ENCODE results near the gene FNBP1L.

The FNBP1L gene

DNA sequence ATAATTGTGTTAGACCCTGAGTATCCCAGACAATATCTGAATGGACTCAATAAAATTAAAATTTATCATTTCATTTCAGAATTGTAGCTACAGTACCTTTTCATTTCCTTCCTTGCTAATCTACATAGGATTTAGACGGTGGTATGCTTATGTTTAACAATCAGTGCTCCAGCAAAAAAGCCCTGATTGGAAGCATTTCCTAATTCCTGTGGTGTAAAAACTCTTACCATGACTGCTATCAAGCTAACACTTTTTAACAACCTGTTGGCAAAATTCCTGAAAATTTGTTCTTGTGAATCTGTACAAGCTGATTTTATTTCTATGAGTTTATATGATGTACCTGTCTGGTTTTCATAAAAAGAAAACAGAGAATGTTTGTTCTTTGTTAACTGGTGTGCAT is 5.2 kb upstream of the FNBP1L start:
- Histone ChIP-seq H3K27me3 (ENCODE audit: insufficient read depth, low read length) (no peaks in the 10 kb centered on the region), H3K9ac (ENCODE audit: low read depth, low read length) (no peak overlapping the region), H3K4me3 (ENCODE audit: low read length) (no peak overlapping the region), H3K36me3 (ENCODE audit: insufficient read depth, low read length) (no peaks in the 10 kb centered on the region), H3K9me3 (ENCODE audit: insufficient read depth, low read depth, low read length) (no peaks in the 10 kb centered on the region), H3K27ac (ENCODE audit: low read depth, low read length) (no peak overlapping the region), H3K4me1 (ENCODE audit: insufficient read depth, low read length) (peaks cover 14% of the 10 kb centered on the region)
- WGBS, result 77% methylated on average over 1 of the region's 1 CpG

DNA sequence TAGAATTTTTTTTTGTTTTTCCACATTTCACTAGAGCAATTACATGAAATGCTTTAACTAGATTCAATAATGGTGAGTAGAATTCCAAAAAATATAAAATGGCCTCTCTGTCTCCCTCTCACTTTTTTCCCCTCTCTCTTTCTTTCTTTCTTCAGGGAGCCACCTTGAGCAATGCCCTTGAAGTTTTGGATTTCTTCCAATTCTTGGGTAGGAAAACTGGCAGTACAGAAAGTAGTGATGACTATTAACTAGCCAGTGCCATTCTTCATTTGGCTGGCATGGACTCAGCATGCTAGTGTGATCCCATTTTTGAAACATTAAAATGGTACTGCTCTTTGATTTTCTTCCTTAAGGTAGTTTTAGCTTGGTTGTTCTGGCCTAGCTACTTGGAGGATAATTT is 4.5 kb upstream of the FNBP1L start:
- Histone ChIP-seq H3K9me3 (ENCODE audit: insufficient read depth, low read depth, low read length) (no peaks in the 10 kb centered on the region), H3K27me3 (ENCODE audit: insufficient read depth, low read length) (no peaks in the 10 kb centered on the region), H3K9ac (ENCODE audit: low read depth, low read length) (no peak overlapping the region), H3K4me3 (ENCODE audit: low read length) (no peak overlapping the region), H3K36me3 (ENCODE audit: insufficient read depth, low read length) (no peaks in the 10 kb centered on the region), H3K4me1 (ENCODE audit: insufficient read depth, low read length) (peaks cover 14% of the 10 kb centered on the region), H3K27ac (ENCODE audit: low read depth, low read length) (no peak overlapping the region)

DNA sequence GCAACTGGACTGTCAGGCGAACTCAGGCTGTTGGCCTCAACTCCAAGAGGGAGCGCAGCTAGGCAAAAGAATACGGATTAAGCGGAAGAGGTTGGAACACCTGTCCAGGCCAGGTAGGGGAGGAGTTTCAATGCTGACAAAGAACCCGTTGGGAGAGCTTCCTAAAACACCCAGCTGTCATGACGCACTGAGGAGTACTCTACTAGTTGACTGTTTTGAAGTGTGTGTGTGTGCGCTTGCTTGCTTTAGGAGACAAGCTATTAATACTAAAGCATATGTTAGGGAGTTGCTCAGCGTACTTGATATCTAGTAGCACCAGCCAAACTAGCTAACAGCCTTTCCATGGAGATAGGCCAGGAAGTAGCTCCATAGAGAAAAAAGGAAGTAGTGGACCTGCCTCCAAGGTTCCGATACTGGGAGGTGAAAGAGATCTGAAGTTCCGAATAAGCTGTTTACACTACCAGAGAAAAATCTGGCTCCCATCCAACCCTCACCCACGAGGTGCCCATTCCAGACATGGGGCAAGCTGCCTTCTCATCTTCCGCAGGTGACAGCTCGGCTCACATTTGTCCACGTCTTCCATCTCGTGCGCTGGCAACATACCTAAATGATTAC is 974 bp upstream of the FNBP1L start:
- Histone ChIP-seq H3K4me1 (ENCODE audit: insufficient read depth, low read length) (peaks cover 33% of the 10 kb centered on the region), H3K9me3 (ENCODE audit: insufficient read depth, low read depth, low read length) (no peaks in the 10 kb centered on the region), H3K4me3 (ENCODE audit: low read length) (peak overlapping the region; percentile 96)

GRCh38 chr1:93448292-93448982 is 519 bp downstream of the FNBP1L start:
- Histone ChIP-seq H3K9me3 (ENCODE audit: insufficient read depth, low read depth, low read length) (no peaks in the 10 kb centered on the region), H3K4me1 (ENCODE audit: insufficient read depth, low read length) (peaks cover 35% of the 10 kb centered on the region), H3K9ac (ENCODE audit: low read depth, low read length) (peak overlapping the region; percentile 97), H3K4me3 (ENCODE audit: low read length) (peak overlapping the region; percentile 96), H3K27me3 (ENCODE audit: insufficient read depth, low read length) (no peaks in the 10 kb centered on the region), H3K36me3 (ENCODE audit: insufficient read depth, low read length) (no peaks in the 10 kb centered on the region), H3K27ac (ENCODE audit: low read depth, low read length) (peak overlapping the region; percentile 94)
- WGBS, result under 1% methylated on average over 77 of the region's 77 CpGs

More for the DNA sequence above, 974 bp upstream of the FNBP1L start:
- WGBS, result 85% methylated on average over 16 of the region's 16 CpGs
- Histone ChIP-seq H3K27me3 (ENCODE audit: insufficient read depth, low read length) (no peaks in the 10 kb centered on the region), H3K27ac (ENCODE audit: low read depth, low read length) (no peak overlapping the region), H3K36me3 (ENCODE audit: insufficient read depth, low read length) (no peaks in the 10 kb centered on the region), H3K9ac (ENCODE audit: low read depth, low read length) (0 out of 2 replicates have a peak overlapping the region, but pooled peaks have one; percentile 79)

DNA sequence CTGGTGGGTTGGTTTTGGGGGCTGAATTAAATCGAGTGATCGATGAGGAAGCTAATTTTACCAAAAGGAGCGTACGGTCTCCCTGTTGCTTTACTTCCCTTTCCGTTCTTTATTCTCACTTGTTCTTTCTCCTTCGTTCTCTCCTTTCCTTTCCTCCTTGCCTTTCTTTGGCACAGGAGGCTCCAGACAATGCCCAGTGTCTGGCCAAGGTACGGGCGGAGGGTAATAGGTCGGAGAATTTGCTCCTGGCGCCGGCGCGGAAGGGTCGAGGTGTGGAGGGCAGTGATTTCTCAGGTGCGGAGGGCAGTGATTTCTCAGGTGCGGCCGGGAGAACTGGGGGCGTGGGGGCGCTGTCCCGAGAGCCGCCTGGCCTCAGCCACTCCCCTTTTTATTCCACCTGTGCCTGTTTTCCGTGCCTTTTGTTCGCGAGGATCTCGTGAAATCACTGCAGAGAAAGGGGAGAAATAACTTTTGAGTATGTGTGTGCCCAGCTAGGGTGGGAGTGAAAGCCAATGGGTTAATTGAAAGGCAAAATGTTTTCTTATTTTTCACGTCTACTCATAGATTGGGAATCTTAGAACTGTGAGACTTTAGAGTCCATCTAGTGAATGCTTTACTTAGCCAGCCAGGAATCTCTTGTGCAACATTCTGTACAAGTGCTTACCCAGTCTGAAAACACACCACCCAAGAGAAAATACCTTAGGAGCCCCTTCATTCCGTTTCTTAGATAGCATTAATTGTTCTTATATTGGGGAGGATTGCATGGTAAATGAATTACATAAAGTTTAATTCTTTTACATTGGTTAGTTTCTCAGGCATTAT is 1.3 kb downstream of the FNBP1L start:
- WGBS, result under 1% methylated on average over 26 of the region's 27 CpGs
- Histone ChIP-seq H3K27ac (ENCODE audit: low read depth, low read length) (peak overlapping the region; percentile 94), H3K4me3 (ENCODE audit: low read length) (peak overlapping the region; percentile 96), H3K4me1 (ENCODE audit: insufficient read depth, low read length) (peaks cover 41% of the 10 kb centered on the region), H3K36me3 (ENCODE audit: insufficient read depth, low read length) (no peaks in the 10 kb centered on the region), H3K9ac (ENCODE audit: low read depth, low read length) (peak overlapping the region; percentile 97), H3K27me3 (ENCODE audit: insufficient read depth, low read length) (no peaks in the 10 kb centered on the region), H3K9me3 (ENCODE audit: insufficient read depth, low read depth, low read length) (no peaks in the 10 kb centered on the region)

DNA sequence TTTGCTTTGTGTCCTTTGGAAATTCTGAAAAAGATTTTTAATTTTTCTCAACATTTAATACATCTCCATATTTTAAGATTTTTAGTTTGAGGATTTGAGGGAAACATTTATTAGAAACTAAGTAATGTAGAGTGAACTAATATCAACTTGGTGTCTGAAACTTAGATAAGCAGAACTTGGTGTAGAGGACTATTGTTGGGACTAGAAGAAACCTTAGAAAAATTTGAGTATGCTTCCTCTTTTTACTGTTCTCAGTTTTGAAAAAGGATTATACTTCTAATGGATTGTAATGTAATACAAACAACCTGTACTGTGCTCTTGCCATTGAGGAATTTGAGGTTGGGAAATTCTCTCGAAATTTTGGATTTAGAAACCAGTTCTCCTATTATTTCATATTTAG is 2.4 kb downstream of the FNBP1L start:
- peak overlapping the region; percentile 96 for H3K4me3 ChIP-seq (ENCODE audit: low read length)
- no peaks in the 10 kb centered on the region for H3K27me3 ChIP-seq (ENCODE audit: insufficient read depth, low read length)
- no CpG with 5 or more reads among the region's 1 CpG for WGBS
- H3K9me3 ChIP-seq (ENCODE audit: insufficient read depth, low read depth, low read length), result no peaks in the 10 kb centered on the region
- H3K27ac ChIP-seq (ENCODE audit: low read depth, low read length), result no peak overlapping the region; the same call in 1 of the 2 replicates
- H3K4me1 ChIP-seq (ENCODE audit: insufficient read depth, low read length), result peaks cover 41% of the 10 kb centered on the region
- H3K9ac ChIP-seq (ENCODE audit: low read depth, low read length), result peak overlapping the region; percentile 97; the same call in 1 of the 2 replicates
- H3K36me3 ChIP-seq (ENCODE audit: insufficient read depth, low read length), result no peaks in the 10 kb centered on the region

- Histone ChIP-seq H3K4me3 (ENCODE audit: low read length) (no peak overlapping the region), H3K27me3 (ENCODE audit: insufficient read depth, low read length) (no peaks in the 10 kb centered on the region), H3K9ac (ENCODE audit: low read depth, low read length) (no peak overlapping the region), H3K27ac (ENCODE audit: low read depth, low read length) (no peak overlapping the region), H3K9me3 (ENCODE audit: insufficient read depth, low read depth, low read length) (no peaks in the 10 kb centered on the region), H3K4me1 (ENCODE audit: insufficient read depth, low read length) (peaks cover 34% of the 10 kb centered on the region), H3K36me3 (ENCODE audit: insufficient read depth, low read length) (peaks cover 16% of the 10 kb centered on the region)
- 85% methylated on average over 1 of the region's 1 CpG for WGBS
Measured at GRCh38 chr1:93453911-93454310, 6.0 kb downstream of the FNBP1L start.

- Histone ChIP-seq H3K4me3 (ENCODE audit: low read length) (no peak overlapping the region), H3K9me3 (ENCODE audit: insufficient read depth, low read depth, low read length) (peaks cover 2% of the 10 kb centered on the region; the same call in 1 of the 2 replicates), H3K9ac (ENCODE audit: low read depth, low read length) (no peak overlapping the region), H3K27ac (ENCODE audit: low read depth, low read length) (no peak overlapping the region), H3K36me3 (ENCODE audit: insufficient read depth, low read length) (peaks cover 22% of the 10 kb centered on the region), H3K27me3 (ENCODE audit: insufficient read depth, low read length) (no peaks in the 10 kb centered on the region), H3K4me1 (ENCODE audit: insufficient read depth, low read length) (peaks cover 12% of the 10 kb centered on the region)
- WGBS, result 96% methylated on average over 3 of the region's 3 CpGs
Measured at GRCh38 chr1:93459126-93459525, 11.2 kb downstream of the FNBP1L start.

DNA sequence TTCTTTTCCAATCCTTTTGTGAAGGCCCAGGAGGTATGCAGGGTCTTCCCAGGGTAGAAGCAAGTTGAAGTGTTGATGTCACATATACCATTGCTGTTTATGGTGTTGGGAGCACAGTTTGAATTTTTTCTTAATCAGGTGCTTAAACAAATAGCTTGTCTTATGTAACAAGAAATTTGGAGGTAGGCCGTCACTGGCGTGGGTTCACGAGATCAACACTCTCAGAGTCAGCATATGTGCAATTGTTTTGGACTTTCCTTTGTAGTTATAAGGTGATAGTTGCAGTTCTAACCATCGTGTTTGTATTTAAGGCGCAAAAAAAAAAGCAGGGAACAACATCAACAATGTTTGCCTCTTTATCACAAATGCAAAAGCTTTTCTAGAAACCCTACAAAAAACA is 13.3 kb downstream of the FNBP1L start:
- Histone ChIP-seq H3K9me3 (ENCODE audit: insufficient read depth, low read depth, low read length) (peaks cover 3% of the 10 kb centered on the region; the same call in 1 of the 2 replicates), H3K4me3 (ENCODE audit: low read length) (no peak overlapping the region), H3K27me3 (ENCODE audit: insufficient read depth, low read length) (no peaks in the 10 kb centered on the region), H3K9ac (ENCODE audit: low read depth, low read length) (no peak overlapping the region), H3K27ac (ENCODE audit: low read depth, low read length) (no peak overlapping the region), H3K4me1 (ENCODE audit: insufficient read depth, low read length) (peaks cover 12% of the 10 kb centered on the region), H3K36me3 (ENCODE audit: insufficient read depth, low read length) (peaks cover 26% of the 10 kb centered on the region)
- WGBS, result 96% methylated on average over 5 of the region's 5 CpGs

GRCh38 chr1:93463960-93464359 is 16.0 kb downstream of the FNBP1L start:
- H3K36me3 ChIP-seq (ENCODE audit: insufficient read depth, low read length), result peaks cover 9% of the 10 kb centered on the region; the same call in 1 of the 2 replicates
- no peak overlapping the region for H3K9ac ChIP-seq (ENCODE audit: low read depth, low read length)
- H3K27me3 ChIP-seq (ENCODE audit: insufficient read depth, low read length), result no peaks in the 10 kb centered on the region
- peaks cover 12% of the 10 kb centered on the region for H3K4me1 ChIP-seq (ENCODE audit: insufficient read depth, low read length)
- WGBS, result no CpG with 5 or more reads among the region's 1 CpG
- no peak overlapping the region for H3K4me3 ChIP-seq (ENCODE audit: low read length)
- H3K9me3 ChIP-seq (ENCODE audit: insufficient read depth, low read depth, low read length), result peaks cover 3% of the 10 kb centered on the region; the same call in 1 of the 2 replicates
- no peak overlapping the region for H3K27ac ChIP-seq (ENCODE audit: low read depth, low read length)
